Lung microvascular endothelial cell (primary cell): ENCODE results near the gene BAHCC1. TPM values are rescaled to one million over a fixed set of nuclear protein-coding genes. Genes with fewer than 3 reads are reported as not detected.

Experiments
- DNase-seq, 2 donors: peaks; one replicate each; pipeline versions ENCODE4 v3.0.0 to v3.0.0-alpha.2; 2010; ENCODE audit warnings: low read depth in 2 of 2
- total RNA-seq: library from RNA; depleted of rRNA; stranded (reverse); fragments of >200 nt; gene quantifications from 2 replicates; pipeline ENCODE4 v1.2.1, GENCODE V29; 2014

Gene BAHCC1
- total RNA-seq, 1 donor from 2014 or later = 2.6 TPM

DNA sequence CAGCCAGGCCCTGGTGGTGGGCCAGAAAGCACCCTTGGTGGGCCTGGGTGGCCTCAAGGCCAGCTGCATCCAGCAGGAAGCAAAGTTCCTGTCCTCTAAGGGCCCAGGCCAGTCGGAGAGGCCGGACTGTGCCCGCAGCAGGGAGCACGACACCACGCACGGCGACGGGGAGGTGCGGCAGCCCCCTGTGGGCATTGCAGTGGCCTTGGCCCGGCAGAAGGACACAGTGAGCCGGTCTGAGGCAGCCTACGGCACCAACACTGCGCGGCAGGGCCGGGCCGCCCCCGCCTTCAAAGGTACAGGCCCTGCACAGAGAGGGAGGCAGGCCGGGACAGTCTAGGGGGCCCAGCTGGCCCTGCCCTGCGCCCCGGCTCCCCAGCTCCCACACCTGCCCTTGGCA, 48.0 kb downstream of the BAHCC1 start:
- no peak for DNase-seq

DNA sequence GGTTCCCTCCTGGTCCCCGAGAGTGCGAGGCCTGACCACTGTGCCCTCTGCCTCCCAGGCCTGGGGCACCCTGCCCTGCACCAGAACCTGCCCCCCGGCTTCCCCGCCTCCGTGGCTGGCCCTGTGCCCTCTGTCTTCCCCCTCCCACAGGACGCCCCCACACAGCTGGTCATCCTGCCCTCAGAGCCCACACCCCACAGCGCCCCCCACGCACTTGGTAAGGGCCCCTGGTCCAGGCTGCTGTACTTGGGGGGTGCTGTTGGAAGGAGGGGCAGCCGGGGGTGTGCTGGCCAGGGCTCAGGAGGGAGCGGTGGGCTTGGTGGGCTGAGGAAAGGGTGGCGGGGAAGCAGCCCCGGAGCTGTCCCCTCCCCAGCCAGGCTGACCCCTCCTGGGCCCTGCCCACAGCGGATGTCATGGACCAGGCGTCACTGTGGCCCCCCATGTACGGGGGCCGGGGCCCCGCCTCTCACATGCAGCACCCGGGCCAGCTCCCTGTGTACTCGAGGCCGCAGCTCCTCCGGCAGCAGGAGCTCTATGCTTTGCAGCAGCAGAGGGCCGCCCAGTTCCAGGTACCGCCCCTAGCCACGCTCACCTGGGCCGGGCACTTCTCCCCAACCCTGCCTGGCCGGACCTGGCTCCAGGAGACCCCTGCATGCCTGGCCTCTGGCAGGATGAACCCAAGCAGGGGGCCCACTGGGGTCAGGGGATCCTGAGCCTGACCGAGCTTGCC, 49.5 kb downstream of the BAHCC1 start:
- no peak for DNase-seq

GRCh38 chr17:81445642-81446503, 50.6 kb downstream of the BAHCC1 start:
- no peak for DNase-seq

- no peak for DNase-seq
Measured at GRCh38 chr17:81447331-81447933, 52.2 kb downstream of the BAHCC1 start.

DNA sequence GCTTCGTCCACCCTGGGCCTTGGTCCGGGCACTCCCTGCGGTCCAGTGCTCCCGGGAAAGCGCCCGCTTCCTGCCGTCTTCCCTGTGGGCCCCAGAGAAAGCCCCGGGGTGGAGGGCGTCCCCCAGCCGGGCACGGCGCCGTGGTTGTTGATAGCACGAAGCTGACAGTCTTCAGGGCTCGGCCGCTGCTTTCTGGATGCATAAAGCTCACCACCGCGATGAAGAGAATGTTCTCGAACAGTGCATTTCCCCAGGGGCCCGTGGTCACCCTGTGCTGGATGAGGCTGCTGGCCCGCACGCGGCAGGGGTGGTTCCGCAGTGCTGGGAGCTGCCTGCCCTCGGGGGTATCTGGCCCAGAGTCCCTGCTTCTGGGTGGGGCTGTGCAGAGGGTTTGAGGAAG, 53.2 kb downstream of the BAHCC1 start:
- no peak for DNase-seq

DNA sequence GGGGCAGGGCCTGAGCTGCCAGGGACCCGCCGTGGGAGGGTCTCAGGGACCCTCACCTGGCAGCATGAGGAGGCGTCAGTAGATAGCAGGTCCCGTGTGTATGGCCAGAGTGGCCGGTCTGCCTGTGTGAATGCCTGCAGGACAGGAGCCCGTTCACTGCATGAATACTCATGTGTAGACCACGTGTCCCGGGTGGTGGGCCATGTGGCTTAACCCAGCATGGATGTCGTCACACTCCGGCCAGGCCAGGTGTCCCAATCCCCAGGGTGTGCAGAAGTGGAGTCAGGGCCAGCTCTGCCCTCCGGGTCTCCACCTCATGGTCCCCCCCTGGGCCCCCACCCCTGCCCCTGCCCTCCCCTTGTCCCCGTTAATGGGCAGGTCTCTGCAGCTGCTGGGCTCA, 53.7 kb downstream of the BAHCC1 start:
- DNase-seq = no peak

DNA sequence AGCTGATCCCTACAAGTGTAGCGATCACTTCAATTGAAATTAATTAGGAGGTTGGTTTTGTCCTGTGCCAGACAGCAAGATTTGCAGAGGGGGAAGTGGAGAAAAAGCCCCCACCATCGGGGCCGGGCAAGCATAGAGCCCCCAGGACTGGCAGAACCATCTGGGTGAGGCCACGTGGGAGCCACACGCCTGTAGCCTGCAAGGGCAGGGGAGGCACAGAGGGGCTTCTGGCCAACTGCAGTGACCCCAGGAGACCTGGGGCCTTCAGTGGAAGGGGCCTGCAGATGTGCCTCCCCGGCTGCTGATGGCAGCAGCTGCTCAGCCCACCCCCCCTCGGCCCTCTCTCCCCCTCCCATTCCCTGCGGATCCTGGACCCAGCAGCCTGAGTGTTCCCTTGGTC, 54.1 kb downstream of the BAHCC1 start:
- no peak for DNase-seq

DNA sequence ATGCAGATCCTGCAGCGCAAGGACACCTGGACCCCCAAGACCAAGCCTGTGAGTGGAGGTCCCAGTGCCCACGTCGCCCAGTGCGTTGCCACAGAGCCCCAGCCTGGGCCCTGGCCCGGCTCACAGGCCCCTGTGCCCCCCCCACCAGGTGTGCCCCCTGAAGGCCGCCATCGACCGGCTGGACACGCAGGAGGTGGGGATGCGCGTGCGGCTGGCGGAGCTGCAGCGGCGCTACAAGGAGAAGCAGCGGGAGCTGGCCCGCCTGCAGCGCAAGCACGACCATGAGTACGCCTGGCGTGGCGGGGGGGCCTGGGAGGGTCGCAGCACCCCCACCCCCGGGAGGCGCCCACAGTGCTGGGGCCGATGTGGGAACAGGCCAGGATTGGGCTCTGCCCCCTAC, 56.6 kb downstream of the BAHCC1 start:
- no peak for DNase-seq

DNA sequence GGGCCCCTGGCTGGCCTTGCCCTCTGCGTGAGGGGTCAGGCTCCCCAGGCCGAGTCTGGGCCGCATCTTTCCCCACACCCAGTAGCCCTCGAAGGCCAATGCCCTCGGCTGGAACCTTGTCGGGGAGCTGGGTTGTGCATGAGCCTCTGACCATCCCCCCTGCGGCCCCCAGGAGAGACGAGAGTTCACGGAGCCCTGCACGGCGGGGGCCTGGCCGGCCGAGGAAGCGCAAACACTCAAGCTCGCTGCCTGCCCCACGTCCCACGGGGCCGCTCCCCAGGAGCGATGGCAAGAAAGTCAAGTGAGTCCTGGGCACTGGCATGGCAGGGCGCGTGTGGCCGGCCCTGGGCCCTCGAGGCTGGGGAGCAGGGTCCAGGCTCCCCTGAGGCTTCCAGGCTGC, 57.3 kb downstream of the BAHCC1 start:
- no peak for DNase-seq

DNA sequence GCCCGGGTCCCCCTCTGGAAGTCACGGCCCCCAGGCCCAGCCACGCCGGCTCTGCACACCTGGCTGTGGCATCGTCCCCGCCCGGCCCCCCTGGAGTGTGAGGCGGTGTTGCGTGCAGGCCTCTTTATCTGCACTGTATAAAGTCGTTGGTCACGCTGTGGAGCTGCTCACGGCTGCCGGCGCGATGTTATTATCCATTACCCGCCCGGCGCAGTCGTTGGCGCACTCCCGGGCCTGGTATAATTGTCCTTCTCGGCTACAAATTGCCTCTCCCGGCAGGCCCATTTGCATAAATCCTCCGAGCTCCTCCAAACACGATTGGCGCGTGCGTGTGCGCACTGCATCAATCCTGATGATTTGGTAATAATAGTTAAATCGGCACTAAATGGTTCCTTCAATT, 57.8 kb downstream of the BAHCC1 start:
- DNase-seq = no peak

GRCh38 chr17:81453712-81454111, 58.5 kb downstream of the BAHCC1 start:
- DNase-seq = peak in 1 of 2 donors; percentile 19

GRCh38 chr17:81454473-81454872, 59.2 kb downstream of the BAHCC1 start:
- DNase-seq = no peak

- no peak for DNase-seq
Measured at GRCh38 chr17:81455387-81455786, 60.1 kb downstream of the BAHCC1 start.

DNA sequence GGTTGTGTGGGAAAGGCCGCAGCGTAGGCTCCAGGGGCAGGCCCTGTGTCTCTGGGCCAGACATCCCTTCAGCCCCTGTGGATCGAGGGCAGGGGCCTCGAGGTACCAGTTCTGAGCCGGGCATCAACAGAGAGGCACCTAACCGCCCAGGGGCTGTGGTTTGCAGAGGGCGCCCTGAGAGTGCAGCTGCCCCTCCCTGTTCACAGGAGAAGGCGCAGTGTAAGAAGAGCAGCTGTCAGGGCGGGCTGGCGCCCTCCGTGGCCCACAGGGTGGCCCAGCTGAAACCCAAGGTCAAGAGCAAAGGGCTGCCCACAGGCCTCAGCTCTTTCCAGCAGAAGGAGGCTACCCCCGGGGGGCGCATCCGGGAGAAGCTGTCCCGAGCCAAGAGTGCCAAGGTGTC, 60.8 kb downstream of the BAHCC1 start:
- DNase-seq = no peak

DNA sequence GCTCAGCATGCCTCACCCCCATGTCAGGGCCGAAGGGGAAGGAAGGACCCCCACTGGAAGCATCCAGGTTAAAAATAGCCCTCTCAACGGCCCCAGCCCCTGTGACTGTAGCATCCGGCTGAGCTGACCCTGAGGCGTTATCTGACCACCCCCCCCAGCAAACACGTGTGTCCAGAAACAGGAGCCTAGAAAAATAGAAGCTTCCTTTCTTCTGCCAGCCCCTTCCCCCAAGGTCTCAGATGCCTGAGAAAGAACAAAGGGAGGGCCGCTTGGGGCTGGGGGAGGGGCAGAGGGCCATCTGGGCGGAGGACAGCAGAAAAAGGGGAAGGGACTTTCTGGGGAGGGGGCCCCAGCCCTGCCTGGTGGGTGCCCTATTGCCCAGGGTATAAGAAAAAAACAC, 61.5 kb downstream of the BAHCC1 start:
- DNase-seq = peak; percentile 7 to 33

- no peak for DNase-seq
Measured at GRCh38 chr17:81457401-81457800, 62.1 kb downstream of the BAHCC1 start.

- DNase-seq = no peak
Measured at GRCh38 chr17:81457917-81458555, 62.8 kb downstream of the BAHCC1 start.

- no peak for DNase-seq
Measured at GRCh38 chr17:81458628-81459027, 63.4 kb downstream of the BAHCC1 start.

DNA sequence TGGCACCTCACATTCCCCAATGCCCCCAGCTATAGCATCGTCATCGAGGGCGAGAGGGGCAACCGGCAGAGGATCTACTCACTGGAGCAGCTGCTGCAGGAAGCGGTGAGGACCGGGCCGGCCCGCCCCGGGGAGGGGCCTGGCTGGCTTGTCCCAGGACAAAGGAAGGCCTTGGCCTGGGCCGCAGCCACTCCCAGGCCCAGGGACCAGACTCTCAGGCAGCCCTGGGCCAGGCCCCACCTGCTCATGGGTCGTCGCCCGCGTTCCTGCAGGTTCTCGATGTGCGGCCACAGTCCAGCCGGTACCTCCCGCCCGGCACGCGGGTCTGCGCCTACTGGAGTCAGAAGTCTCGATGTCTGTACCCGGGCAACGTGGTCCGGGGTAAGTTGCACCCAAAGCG, 64.0 kb downstream of the BAHCC1 start:
- DNase-seq = peak; percentile 54 to 57

DNA sequence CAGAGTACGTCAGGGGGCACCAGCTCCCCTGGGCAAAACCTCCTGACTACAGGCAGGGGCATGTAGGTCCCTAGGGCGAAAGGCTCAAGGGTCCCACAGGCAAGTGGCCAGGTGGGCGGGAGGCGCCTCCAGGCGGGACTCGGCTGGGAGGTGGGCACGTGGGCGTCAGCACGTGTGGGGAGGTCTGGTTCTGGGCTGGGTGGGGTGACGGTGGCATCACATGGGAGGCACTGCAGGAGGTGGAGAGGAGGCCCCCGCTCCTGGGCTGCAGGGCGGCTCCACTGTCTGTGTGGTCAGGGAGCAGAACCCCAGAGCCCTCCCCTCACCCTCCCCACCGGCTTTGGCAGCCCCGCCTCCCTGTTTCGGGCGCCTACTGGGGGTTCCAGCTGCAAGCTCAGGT, 64.6 kb downstream of the BAHCC1 start:
- no peak for DNase-seq

DNA sequence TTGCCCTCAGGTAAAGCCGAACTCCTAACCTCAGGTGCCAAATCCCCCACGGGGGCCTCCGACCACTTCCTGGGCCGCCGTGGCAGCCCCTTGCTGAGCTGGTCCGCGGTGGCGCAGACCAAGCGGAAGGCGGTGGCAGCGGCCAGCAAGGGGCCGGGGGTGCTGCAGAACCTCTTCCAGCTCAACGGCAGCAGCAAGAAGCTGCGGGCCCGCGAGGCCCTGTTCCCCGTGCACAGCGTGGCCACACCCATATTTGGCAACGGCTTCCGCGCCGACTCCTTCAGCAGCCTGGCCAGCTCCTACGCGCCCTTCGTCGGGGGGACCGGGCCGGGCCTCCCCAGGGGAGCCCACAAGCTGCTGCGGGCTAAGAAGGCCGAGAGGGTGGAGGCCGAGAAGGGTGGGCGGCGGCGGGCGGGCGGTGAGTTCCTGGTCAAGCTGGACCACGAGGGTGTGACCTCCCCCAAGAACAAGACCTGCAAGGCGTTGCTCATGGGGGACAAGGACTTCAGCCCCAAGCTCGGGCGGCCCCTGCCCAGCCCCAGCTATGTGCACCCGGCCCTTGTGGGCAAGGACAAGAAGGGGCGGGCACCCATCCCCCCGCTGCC, 65.7 kb downstream of the BAHCC1 start:
- no peak for DNase-seq
